ENCODE results near the gene PCCA. TPM values are rescaled to one million over a fixed set of nuclear protein-coding genes. Genes with fewer than 3 reads are reported as not detected.
"Not testable (repeated sequence)": the region's sequence is repeated elsewhere in the genome, so short reads cannot be mapped to it uniquely, and the experiment has no call there.

The PCCA gene
- total RNA-seq, 1 experiment from 2014 or later = 39.9 TPM

DNA sequence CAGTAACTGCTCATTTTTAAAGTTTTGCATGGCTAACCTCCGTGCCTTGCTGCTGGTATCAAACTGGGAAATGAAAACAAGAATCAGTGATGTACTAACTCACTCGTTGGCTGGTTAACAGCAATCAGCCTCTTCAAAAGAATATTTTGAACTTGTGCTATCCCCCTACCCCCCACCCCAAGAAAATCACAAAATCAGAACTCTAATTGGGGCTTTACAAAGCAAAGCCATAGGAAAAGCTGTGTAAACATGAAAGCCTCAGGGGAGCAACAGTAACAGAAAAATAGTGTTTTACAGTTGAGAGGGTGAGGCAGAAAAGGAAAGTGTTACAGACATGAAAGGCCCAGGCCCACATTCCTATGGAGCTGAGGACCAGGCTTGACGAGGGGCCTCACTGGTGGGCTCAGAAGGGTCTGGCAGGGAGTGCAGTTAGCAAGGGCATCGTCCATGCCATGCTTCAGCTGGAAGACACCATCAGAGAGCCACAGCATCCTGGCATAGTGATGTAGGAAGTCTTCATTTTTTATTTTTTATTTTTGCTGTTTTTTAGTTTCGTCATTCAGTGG lies 217.6 kb downstream of the PCCA start:
- H3K4me1 Mint-ChIP-seq (ENCODE audit: low read depth, unreplicated experiment) = no peaks in the 10 kb centered on the region
- no peaks in the 10 kb centered on the region for H3K36me3 Mint-ChIP-seq (ENCODE audit: insufficient read depth, unreplicated experiment)
- H3K9me3 ChIP-seq = no peaks in the 10 kb centered on the region
- ChIA-PET POLR2A (no interaction called here), CTCF (interaction anchor here (0.7 kb wide), 1 partner anchor 120 kb away, joined by 9 read pairs; no protein-coding TSS in a partner anchor)
- no peaks in the 10 kb centered on the region for H3K36me3 ChIP-seq (ENCODE audit: control insufficient read depth, insufficient read depth, low read length)
- TF ChIP-seq, protein P1, sequence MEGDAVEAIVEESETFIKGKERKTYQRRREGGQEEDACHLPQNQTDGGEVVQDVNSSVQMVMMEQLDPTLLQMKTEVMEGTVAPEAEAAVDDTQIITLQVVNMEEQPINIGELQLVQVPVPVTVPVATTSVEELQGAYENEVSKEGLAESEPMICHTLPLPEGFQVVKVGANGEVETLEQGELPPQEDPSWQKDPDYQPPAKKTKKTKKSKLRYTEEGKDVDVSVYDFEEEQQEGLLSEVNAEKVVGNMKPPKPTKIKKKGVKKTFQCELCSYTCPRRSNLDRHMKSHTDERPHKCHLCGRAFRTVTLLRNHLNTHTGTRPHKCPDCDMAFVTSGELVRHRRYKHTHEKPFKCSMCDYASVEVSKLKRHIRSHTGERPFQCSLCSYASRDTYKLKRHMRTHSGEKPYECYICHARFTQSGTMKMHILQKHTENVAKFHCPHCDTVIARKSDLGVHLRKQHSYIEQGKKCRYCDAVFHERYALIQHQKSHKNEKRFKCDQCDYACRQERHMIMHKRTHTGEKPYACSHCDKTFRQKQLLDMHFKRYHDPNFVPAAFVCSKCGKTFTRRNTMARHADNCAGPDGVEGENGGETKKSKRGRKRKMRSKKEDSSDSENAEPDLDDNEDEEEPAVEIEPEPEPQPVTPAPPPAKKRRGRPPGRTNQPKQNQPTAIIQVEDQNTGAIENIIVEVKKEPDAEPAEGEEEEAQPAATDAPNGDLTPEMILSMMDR (IDR thresholded peaks at IDR 0.05; ENCODE audit: insufficient read depth in 1 of 2, low read depth in 1 of 2, low read length in 1 of 2, severe bottlenecking in 1 of 2, unreplicated experiment in 1 of 2) = no peak
- no peaks in the 10 kb centered on the region for H3K27me3 ChIP-seq (replicated peaks; ENCODE audit: control insufficient read depth, insufficient read depth, low read length)
- no peak overlapping the region for H3K4me3 Mint-ChIP-seq (ENCODE audit: unreplicated experiment)
- no peaks in the 10 kb centered on the region for H3K4me1 ChIP-seq
- BruUV-seq (replicated peaks) = no TSS peak
- H3K9me3 Mint-ChIP-seq (ENCODE audit: unreplicated experiment) = no peaks in the 10 kb centered on the region
- intact Hi-C loops (cut with micrococcal nuclease; ENCODE audit: unreplicated experiment) = no loop called here
- DNase-seq = no peak
- no peak overlapping the region for H3K27ac Mint-ChIP-seq (ENCODE audit: unreplicated experiment)
- H3K4me3 ChIP-seq (ENCODE audit: low read depth, low read length) = no peak overlapping the region
- H3K27me3 Mint-ChIP-seq (ENCODE audit: insufficient read depth, unreplicated experiment) = no peaks in the 10 kb centered on the region

DNA sequence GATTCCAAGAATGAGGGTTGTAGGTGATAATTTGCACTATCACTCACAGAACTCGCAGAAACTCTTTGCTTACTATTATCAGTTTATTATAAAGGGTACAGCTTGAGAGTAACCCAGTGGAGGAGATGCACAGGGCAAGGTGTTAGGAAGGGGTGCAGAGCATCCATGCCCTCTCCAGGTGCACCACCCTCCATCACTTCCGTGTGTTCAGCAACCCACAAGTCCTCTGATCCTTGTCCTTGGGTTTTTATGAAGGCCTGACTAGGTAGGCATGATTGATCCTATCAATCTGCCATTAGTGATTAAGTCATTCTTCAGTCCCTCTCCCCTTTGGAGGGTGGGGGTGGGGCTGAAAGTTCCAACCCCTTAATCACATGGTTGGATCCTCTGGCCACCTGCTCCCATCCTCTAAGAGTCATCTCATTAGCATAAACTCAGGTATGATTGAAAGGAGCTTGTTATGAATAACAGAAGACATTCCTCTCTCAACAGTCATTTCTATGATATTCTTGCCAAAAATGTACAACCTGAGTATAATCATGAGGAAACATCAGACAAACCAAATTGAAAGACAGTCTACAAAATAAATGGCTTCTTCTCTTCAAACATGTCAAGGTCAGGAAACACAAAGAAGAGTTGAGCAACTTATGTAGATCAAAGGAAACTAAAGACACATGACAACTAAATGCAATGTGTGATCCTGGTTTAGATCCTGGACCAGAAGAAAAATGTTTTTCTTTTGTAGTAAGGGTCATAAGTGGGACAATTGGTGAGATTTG lies 225.4 kb downstream of the PCCA start:
- H3K4me3 Mint-ChIP-seq (ENCODE audit: unreplicated experiment) = no peak overlapping the region
- H3K4me1 Mint-ChIP-seq (ENCODE audit: low read depth, unreplicated experiment) = no peaks in the 10 kb centered on the region
- H3K4me1 ChIP-seq = no peaks in the 10 kb centered on the region
- peaks cover 25% of the 10 kb centered on the region for H3K9me3 Mint-ChIP-seq (ENCODE audit: unreplicated experiment)
- H3K9me3 ChIP-seq = no peaks in the 10 kb centered on the region
- no peaks in the 10 kb centered on the region for H3K36me3 ChIP-seq (ENCODE audit: control insufficient read depth, insufficient read depth, low read length)
- H3K27ac Mint-ChIP-seq (ENCODE audit: unreplicated experiment) = no peak overlapping the region
- no peaks in the 10 kb centered on the region for H3K27me3 ChIP-seq (replicated peaks; ENCODE audit: control insufficient read depth, insufficient read depth, low read length)
- H3K36me3 Mint-ChIP-seq (ENCODE audit: insufficient read depth, unreplicated experiment) = peaks cover 11% of the 10 kb centered on the region
- TF ChIP-seq, protein P1 (IDR thresholded peaks at IDR 0.05; ENCODE audit: insufficient read depth in 1 of 2, low read depth in 1 of 2, low read length in 1 of 2, severe bottlenecking in 1 of 2, unreplicated experiment in 1 of 2) = no peak
- no TSS peak for BruUV-seq (replicated peaks)
- DNase-seq = peak in 1 of 2 experiments; percentile 16
- CTCF ChIA-PET = no interaction called here
- POLR2A ChIA-PET = no interaction called here
- no peaks in the 10 kb centered on the region for H3K27me3 Mint-ChIP-seq (ENCODE audit: insufficient read depth, unreplicated experiment)
- H3K4me3 ChIP-seq (ENCODE audit: low read depth, low read length) = no peak overlapping the region
- intact Hi-C loops (cut with micrococcal nuclease; ENCODE audit: unreplicated experiment) = loop anchor here (10.0 kb wide), 1 partner anchor 200 kb away; no protein-coding TSS in a partner anchor

DNA sequence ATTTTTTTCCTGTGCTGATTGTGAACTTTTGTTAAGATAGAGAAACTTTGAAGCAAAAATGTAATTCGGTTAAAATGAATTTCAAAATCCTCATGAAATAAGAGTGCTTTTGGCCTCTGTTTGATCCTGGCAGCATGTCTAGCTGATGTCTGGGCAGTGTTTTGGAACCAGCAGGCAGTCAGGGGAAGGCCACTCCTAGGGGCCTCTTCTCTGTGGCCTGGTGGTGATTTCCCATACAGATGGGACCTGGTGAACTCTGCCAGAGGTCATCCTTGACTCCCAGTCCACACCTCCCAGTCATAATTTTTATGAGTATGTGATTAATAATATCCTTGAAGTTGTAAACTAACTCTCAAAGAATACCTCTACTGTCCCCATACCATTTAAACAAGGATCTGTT lies 226.6 kb downstream of the PCCA start:
- Histone ChIP-seq H3K4me1 (no peaks in the 10 kb centered on the region), H3K27me3 (replicated peaks; ENCODE audit: control insufficient read depth, insufficient read depth, low read length) (no peaks in the 10 kb centered on the region), H3K36me3 (ENCODE audit: control insufficient read depth, insufficient read depth, low read length) (no peaks in the 10 kb centered on the region), H3K9me3 (no peaks in the 10 kb centered on the region), H3K4me3 (ENCODE audit: low read depth, low read length) (no peak overlapping the region)
- peaks cover 25% of the 10 kb centered on the region for H3K9me3 Mint-ChIP-seq (ENCODE audit: unreplicated experiment)
- TF ChIP-seq, protein P1 (IDR thresholded peaks at IDR 0.05; ENCODE audit: insufficient read depth in 1 of 2, low read depth in 1 of 2, low read length in 1 of 2, severe bottlenecking in 1 of 2, unreplicated experiment in 1 of 2) = no peak
- DNase-seq = no peak
- H3K27me3 Mint-ChIP-seq (ENCODE audit: insufficient read depth, unreplicated experiment) = no peaks in the 10 kb centered on the region
- ChIA-PET POLR2A (no interaction called here), CTCF (no interaction called here)
- no peaks in the 10 kb centered on the region for H3K4me1 Mint-ChIP-seq (ENCODE audit: low read depth, unreplicated experiment)
- H3K36me3 Mint-ChIP-seq (ENCODE audit: insufficient read depth, unreplicated experiment) = peaks cover 11% of the 10 kb centered on the region
- H3K27ac Mint-ChIP-seq (ENCODE audit: unreplicated experiment) = no peak overlapping the region
- no peak overlapping the region for H3K4me3 Mint-ChIP-seq (ENCODE audit: unreplicated experiment)
- BruUV-seq (replicated peaks) = no TSS peak
- intact Hi-C loops (cut with micrococcal nuclease; ENCODE audit: unreplicated experiment) = loop anchor here (10.0 kb wide), 1 partner anchor 199 kb away; no protein-coding TSS in a partner anchor

DNA sequence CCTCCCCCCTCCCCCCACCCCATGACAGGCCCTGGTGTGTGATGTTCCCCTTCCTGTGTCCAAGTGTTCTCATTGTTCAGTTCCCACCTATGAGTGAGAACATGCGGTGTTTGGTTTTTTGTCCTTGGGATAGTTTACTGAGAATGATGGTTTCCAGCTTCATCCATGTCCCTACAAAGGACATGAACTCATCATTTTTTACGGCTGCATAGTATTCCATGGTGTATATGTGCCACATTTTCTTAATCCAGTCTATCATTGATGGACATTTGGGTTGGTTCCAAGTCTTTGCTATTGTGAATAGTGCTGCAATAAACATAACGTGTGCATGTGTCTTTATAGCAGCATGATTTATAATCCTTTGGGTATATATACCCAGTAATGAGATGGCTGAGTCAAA lies 229.6 kb downstream of the PCCA start:
- POLR2A ChIA-PET; H3K4me1 Mint-ChIP-seq (ENCODE audit: low read depth, unreplicated experiment): not testable (repeated sequence)
- intact Hi-C loops (cut with micrococcal nuclease; ENCODE audit: unreplicated experiment) = loop anchor here (10.0 kb wide), 1 partner anchor 196 kb away; no protein-coding TSS in a partner anchor

More for the DNA sequence above, 229.6 kb downstream of the PCCA start:
- DNase-seq; H3K27ac Mint-ChIP-seq (ENCODE audit: unreplicated experiment); H3K4me1 ChIP-seq; H3K27me3 Mint-ChIP-seq (ENCODE audit: insufficient read depth, unreplicated experiment); H3K36me3 ChIP-seq (ENCODE audit: control insufficient read depth, insufficient read depth, low read length); H3K36me3 Mint-ChIP-seq (ENCODE audit: insufficient read depth, unreplicated experiment); H3K4me3 ChIP-seq (ENCODE audit: low read depth, low read length); H3K9me3 ChIP-seq; H3K4me3 Mint-ChIP-seq (ENCODE audit: unreplicated experiment); CTCF ChIA-PET; H3K27me3 ChIP-seq (replicated peaks; ENCODE audit: control insufficient read depth, insufficient read depth, low read length); BruUV-seq (replicated peaks): not testable (repeated sequence)
- peaks cover 15% of the 10 kb centered on the region for H3K9me3 Mint-ChIP-seq (ENCODE audit: unreplicated experiment)
